ENCODE results near the gene GPR68.
A peak's percentile ranks its signal among the peaks of the same experiment; 100 is the strongest.

The GPR68 gene

GRCh38 chr14:91244501-91244901 lies at the start of gene GPR68:
GPR68 (minus strand) TSS chr14:91244704; CDS start chr14:91235050, 9,654 bp downstream.
- peak in 1 of 2 donors; percentile 60 for DNase-seq

DNA sequence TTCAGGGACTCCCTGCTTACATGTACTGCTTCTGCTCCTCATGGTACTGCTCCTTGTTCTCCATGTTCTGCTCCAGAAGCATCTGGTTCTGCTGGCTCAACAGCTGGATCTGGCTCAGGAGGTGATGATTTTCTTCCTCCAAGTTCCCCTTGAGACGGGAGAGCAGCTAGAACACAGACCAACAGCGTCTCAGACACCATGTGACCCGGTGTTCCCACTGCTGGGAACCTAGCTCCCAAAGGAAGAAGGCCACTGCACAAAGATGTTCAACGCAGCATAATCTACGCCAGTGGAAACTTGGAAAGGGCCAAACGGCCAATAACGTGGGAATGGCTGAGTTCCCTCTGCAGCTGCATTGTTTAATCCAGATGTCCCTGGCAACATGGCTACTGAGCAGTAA lies 49.6 kb upstream of the GPR68 start:
- DNase-seq: no peak

- DNase-seq: no peak
Measured at GRCh38 chr14:91293281-91293680, 48.8 kb upstream of the GPR68 start.

- DNase-seq: no peak
Measured at GRCh38 chr14:91292491-91292890, 48.0 kb upstream of the GPR68 start.

DNA sequence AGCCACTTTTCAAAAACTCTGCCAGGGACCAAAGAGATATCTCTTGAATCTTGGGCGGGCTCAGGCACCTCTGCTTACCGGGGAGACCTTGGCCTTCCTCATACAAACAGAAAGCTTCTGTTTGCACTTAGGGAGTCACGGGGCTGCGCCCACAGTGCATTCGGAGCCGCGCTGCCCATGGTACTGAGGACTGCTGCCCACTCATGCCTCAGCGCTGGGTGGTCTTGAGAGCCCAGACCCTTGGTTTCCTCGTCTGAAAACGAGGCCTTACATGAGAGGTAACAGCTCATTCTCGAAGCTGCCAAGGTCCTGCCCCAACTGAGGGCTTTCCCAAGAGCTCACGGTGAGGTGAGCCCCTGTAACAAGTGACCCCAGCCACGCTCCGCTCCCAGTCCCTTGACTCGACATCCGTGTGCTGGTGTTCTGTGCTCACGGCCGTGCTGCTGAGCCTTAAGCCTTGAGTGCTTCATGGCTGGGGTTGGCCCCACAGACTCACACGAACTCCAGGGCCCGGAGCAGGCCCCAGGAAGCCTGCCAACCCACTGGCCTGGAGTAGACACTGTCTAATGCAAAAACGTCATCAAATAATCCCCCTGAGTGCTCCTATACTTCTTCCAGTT lies 47.4 kb upstream of the GPR68 start:
- no peak for DNase-seq

- no peak for DNase-seq
Measured at GRCh38 chr14:91290986-91291385, 46.5 kb upstream of the GPR68 start.

DNA sequence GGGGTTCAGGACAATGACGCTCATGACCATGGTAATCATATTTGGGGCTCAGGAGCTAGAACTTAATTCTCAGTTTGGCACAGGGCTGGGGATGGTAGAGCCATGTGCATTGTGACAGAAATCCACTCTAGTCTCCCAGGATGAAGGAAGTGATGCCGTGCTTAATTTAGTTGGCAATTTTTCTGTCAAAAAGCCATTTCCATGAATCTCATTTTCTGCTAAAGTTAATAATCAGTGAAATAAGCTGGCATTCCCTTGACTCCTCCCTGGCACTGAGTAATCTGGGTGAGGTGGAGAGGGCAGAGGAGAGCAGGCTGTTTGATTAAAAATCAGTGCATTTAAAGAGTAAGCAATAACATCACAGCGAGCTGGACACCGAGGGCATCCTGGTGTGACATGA lies 45.0 kb upstream of the GPR68 start:
- DNase-seq: no peak

- no peak for DNase-seq
Measured at GRCh38 chr14:91288876-91289275, 44.4 kb upstream of the GPR68 start.

DNA sequence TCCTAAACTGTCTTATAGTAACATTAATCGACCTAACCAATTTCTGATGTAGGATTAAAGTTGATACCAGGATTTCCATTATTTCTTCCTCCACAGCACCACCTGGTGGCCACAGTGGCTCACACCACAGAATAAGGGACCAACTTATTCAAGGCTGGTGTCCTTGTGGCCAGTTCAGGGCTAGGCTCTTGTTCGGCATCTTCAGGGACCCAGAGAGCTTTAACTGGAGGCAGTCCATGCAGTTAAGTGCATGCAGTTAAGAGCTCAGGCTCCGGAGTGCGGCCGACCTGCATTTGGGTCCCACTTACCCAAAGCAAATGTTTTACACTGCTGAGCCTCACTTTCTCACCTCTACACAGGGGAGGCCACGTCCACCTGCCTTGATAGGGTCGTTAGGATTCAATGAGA lies 42.0 kb upstream of the GPR68 start:
- peak; percentile 71 to 83 for DNase-seq

- no peak for DNase-seq
Measured at GRCh38 chr14:91284791-91285548, 40.5 kb upstream of the GPR68 start.

DNA sequence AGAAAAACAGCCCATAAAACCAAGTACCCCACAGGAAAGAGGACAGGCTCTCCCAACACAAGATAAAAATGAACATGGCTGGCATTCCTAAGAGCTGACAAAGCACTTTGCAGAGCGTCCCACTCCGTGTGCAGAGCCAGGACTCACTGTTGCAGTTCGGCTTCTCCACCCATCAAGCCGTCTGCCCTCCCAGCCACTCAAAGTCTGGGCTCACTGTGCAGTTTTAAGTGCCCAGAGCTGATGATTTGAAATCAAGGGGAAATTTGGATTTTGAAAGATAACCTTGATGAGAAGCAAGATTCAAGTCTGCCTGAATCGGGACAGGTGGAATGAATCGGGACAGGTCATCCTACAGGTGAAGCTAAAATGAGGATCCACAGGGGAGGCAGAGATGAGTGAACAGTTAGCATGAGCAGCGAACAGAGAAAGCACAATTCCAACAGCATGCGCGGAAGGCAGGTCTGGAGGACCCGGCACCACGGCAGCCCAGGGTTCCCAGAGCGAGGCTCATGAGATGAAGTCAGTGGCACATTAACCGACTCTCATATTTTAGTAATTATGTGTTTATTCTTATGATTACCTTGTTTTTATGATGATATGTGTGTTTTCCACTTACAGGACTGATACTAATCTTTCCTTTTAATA lies 39.8 kb upstream of the GPR68 start:
- no peak for DNase-seq

DNA sequence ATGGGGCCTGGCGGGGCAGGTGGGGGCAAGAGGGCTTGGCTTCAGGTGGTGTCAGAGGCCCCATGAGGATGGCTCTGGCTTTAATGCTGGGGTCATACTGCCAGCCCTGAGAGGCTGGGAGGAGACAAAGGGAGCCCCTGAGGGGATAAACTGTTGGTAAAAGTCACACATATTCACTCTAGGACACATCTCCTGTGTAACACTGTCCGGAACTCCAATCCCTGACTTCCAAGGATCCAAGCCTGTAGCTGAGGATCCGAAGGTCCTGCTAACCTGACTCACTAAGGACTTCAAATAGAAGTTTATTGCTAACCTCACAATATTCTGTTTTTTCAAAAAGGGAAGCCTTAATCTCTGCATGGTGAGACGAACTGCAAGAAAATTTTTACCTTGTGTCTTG lies 39.2 kb upstream of the GPR68 start:
- DNase-seq: no peak

GRCh38 chr14:91282954-91283645 lies 38.6 kb upstream of the GPR68 start:
- DNase-seq: no peak

GRCh38 chr14:91281346-91281745 lies 36.8 kb upstream of the GPR68 start:
- DNase-seq: no peak

- no peak for DNase-seq
Measured at GRCh38 chr14:91280129-91280528, 35.6 kb upstream of the GPR68 start.

DNA sequence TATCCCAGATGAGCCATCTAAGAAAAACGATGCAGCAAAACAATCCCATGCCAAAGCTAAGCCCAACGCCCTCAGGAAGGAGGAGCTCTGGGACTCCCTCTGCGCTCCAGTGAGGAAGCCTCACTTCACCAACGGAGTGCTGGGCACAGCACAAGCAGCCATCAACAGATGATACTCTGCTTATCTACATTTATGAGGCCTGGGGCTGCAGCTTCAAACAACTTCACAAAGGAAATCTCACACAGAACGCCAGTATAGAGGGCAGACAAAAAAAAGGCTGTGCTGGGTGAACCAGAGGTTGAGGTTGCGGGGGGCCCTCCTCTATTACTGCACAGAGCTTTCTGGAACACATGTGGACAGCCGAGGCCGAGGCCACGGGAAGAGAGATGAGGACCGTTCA lies 34.9 kb upstream of the GPR68 start:
- no peak for DNase-seq

DNA sequence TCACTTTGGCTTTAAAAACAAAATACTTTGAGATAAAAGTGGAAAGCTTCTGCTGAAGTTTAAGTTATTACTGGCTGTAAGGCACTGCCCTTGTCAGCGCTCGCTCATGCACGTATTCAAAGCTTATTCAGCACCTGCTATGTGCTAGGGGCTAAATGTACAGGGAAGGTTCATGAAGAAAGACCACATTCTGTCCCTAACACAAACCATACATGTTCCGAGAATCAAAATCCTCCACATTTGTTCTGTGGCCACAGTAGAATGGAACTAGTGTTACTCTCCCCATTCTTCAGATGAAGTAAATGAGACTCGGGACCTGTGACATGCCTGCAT lies 33.8 kb upstream of the GPR68 start:
- DNase-seq: no peak

DNA sequence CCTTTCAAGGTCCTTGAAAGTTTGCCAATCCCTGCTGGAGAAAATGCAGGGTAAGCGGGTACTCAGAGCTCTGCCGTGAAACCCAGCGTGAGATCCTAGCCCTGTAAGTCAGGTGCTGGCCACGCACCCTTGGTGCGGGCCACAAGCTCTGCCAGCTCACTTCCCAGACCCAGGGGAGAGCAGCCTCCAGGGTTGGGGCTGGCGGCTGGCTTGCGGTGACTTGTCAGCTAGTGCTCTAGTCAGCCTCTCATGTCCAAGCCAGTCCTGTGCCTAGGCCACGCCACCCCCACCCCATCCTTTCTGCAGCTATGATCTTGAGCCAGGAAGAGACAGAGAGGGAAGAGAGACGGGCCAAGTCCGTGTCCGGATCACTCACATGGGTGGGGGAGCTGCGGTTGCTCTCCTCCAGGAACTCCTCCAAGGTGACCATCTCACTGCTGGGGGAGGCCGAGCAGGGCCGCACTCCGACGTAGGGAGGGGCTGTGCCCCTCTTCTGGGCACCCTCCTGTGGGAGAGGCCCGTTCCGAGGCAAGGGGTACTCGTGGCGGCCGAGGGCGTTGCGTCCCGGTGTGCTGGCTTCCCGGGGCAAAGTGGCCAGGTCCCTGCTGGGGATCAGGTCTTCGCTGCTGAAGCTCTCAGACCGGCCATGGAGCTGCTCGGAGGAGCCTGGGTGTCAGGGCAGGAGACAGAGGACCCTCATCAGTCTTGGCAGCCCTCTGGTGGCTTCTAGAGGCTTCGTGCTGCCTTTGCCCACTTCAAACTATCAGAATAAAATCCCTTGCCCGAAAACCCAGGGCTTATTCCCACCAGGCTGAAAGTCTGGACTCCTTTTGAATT lies 33.3 kb upstream of the GPR68 start:
- no peak for DNase-seq

GRCh38 chr14:91274796-91275195 lies 30.3 kb upstream of the GPR68 start:
- no peak for DNase-seq

DNA sequence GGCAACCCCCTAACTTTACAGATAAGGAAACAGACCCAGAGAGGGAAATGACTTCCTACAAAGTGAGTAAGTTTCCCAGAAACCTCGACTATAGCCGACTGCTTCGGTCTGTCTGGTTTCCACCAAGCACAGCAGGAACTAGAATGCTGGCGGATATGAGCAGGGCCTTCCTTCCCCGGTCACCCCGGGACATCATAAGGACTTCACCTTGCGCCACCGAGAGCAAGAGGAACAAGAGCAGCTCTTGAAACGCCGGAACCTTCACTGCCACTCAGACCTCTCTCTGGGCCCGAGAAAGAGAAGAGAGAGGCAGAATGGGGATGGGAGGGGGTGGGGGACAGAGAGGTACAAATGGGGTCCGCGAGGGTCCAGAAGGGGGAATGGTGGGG lies 29.4 kb upstream of the GPR68 start:
- no peak for DNase-seq

DNA sequence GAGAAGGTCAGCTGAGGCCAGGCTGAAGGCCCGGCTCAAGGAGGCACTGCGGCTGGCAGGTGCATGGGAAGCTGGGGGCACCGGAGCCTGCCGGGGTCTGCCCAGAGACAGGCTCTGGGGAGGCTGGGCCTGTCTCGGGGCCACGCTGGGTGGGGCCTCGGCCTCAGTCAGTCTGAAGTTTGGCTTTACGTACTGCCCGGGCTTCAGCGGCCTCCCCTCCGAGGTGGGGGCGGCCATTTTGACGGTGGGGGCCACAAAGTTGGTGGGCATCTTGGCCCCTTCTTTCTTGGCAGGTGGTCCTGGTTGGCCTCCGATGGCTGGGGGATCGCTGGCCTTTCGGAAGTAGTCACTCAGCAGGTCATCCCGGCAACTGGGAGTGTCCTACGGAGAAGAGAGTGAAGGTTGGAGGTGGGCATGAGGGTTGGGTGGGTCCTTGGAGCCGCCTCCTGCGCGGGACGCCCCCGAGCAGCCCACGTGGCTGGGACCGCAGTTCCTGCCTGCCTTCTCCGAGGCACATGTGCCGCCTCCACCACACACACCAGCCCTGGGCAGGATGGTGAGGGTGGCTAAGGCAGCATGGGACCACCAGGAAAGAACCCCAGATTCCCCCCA lies 28.9 kb upstream of the GPR68 start:
- no peak for DNase-seq
